GM19043 (cell line): Measurements from ENCODE around the gene COG2.
"Not testable (repeated sequence)": the region's sequence is repeated elsewhere in the genome, so short reads cannot be mapped to it uniquely, and the experiment has no call there.

Experiments used
- ATAC-seq: cut with Tn5 transposase; IDR thresholded peaks from one replicate; pipeline ENCODE4 v1.9.1; 2021; ENCODE audit warnings: low read depth; ENCODE audit not compliant: unreplicated experiment

COG2 gene

DNA sequence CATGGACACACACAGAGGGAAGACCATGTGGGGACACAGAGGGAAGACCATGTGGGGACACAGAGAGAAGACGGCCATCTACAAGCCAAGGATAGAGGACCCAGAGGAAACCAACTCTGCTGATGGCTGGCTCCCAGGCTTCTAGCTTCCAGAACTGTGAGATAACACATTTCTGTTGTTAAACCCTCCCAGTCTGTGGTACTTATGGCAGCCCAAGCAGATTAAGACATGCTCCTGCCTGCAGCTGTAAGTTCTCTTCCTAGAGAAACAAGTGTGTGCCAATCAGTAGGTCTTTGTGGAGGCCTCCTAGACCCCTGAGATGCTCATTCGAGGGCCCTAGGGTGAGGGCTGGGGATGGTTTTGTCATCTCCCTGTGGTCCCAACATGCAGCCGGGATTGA is 69.0 kb downstream of the COG2 start:
- ATAC-seq = no peak

DNA sequence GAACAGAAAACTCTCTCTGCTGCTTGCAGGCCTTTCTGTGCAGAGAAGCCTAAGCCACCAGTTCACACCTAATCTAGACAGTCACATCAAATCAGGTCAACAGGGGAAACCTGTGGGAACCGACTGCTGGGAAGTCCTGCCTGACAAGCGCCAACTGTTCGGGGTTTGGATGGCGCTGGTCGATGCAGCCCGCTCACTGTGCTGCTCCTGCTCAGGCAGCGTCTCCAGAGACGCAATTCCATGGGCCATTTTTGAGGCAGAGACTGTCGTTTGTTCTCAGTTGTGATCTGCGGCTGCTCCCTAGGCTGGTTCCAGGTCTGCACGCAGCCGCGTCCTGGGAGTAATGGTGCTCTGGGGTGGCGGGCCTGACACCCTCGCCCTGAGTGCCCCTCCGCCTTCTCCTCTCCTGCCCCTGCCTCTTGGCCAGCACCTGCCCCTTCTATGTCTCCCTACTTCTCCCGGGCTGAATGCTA is 70.2 kb downstream of the COG2 start:
- ATAC-seq = no peak

DNA sequence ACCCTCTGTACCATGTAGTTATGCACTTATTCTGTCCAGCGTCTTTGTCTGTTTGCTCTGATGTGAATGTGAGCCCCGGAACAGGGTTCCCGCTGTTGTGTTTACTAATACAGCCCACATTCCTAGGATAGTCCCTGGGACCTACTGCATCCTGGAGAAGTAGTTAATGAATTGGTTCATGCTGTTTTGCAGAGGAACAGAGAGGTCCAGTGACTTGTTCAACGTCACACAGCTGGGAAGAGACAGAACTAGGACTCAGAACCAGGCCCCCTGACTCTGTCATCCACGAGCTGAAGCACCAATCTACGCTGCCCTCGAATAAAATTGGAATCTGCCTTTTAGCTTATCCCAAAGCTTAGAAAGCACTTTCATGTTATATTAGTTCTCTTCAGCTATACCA is 70.9 kb downstream of the COG2 start:
- no peak for ATAC-seq

DNA sequence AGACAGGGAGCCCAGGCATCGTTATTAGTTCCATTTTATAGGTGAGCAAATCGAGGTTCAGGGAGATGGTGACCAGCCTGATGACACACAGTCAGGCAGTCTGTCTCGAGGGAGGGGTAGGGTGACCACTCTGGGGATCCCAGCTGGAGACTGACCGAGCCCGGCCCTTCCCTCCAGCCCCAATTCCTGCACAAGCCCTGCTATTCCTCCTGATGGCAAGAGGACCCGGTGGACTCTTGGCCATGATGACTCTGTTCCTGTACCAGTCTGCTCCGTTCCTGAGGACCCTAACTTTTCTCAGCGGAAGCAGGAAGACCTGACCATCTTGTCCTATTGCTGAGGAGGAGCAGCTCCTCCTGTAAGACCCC is 71.2 kb downstream of the COG2 start:
- ATAC-seq = no peak

DNA sequence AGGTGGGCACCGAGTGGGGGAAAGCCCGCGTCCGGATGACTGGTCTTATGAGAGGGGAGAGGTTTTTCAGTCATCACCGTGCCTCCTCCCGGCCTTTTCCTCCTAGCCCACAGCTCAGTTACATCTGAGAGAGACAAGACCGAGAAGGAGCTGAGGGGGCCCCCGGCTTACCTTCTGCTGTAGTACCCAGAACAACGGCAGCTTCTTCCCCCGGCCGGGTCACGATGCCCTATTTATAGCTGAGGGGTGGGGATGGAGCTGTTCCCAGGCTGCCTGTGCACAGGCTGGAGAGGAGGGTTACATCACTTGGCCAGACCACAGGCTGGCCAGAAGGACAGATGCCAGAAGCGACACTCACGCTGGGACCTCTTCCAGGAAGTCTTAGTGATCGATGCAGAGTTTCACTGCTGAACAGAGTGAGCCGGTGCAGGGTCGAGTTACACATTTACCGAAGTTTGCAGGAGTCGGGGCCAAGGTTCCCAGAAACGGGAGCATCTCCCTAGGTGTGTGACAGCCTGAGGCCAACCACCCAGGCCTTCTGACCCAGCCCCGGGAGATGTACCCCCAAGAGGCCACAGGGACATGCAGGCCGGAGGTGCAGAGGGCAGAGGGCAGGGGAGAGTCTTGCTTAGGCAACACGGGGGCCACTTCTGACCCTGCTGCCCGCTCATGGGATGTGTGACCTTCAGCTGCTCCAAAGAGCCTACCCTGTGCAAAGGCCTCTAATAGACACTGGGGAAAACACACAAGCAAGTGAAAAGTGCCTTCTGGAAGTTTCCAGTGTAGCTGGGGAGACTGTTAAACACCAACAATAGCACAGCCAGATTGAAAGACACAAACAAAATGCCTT is 71.9 kb downstream of the COG2 start, which contains the start of gene AGT:
Gene AGT (minus strand): TSS at position 208 of the 850 bp plus-strand sequence. CDS start 3,299 bp downstream, outside the sequence.
- ATAC-seq = no peak

DNA sequence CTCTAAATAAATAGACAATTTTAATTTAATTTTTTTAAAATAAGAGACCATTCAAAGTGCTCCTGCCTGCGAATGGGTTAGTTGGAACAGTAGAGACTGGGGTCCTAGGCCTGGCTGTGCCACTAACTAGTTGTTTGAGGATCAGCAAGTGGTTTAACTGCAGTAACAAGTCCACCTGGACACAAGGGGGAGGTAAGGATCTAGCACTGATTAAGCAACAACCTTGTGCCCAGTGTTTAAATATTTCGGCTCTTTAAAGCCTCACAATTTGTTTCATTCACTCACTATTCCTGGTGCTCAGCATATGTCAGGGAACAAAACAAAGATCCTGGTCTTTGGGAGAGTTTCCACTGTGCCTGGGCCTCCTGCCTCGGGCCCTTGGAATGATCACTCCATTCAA is 73.2 kb downstream of the COG2 start:
- no peak for ATAC-seq

DNA sequence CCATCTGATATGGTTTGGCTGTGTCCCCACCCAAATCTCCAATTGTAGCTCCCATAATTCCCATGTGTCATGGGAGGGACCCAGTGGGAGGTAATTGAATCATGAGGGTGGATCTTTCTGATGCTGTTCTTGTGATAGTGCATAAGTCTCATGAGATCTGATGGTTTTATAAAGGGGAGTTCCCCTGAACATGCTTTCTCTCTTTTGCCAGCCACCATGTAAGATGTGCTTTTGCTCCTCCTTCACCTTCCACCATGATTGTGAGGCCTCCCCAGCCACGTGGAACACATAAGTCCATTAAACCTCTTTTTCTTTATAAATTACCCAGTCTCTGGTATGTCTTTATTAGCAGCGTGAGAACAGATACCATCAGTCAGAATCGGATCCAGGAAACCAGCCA is 74.2 kb downstream of the COG2 start:
- not testable (repeated sequence) for ATAC-seq

DNA sequence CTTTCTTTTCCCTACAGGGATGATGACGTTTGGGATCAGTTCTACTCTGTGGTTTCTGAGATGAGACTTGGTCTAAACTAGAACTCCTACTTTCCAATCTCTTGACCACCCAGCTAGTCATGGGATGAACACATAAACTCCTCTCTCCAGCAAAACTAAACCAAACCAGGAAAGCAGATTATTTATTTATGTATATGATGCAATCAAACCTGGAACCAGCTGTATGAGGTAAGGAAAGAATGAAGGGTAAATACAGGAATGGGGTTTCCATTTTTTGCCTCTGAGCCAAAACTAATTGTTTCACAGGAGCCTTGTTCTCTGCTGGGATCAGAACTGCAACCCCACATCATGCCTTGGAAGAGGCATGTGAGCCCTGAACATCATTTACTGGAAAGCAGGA is 75.0 kb downstream of the COG2 start:
- no peak for ATAC-seq

DNA sequence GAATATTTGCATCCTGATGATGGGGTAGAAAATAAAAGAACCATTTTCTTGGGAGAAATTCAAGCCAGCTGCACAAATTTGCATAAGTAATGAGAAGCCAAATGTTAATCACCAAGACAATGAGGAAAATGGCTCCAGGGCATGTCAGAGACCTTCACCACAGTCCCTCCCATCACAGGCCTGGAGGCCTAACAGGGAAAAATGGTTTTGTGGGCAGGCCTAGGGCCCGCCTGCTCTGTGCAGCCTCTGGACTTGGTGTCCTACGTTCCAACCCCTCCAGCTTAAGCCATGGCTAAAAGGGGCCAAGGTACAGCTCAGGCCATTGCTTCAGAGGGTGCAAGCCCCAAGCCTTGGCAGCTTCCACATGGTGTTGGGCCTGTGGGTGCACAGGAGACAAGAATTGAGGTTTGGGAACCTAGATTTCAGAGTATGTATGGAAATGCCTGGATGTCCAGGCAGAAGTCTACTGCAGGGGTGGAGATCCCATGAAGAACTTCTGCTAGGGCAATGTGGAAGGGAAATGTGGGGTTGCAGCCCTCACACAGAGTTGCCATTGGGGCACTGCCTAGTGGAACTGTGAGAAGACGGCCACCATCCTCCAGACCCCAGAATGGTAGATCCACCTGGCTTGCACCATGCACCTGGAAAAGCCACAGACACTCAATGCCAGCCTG is 79.7 kb downstream of the COG2 start:
- ATAC-seq = not testable (repeated sequence)

DNA sequence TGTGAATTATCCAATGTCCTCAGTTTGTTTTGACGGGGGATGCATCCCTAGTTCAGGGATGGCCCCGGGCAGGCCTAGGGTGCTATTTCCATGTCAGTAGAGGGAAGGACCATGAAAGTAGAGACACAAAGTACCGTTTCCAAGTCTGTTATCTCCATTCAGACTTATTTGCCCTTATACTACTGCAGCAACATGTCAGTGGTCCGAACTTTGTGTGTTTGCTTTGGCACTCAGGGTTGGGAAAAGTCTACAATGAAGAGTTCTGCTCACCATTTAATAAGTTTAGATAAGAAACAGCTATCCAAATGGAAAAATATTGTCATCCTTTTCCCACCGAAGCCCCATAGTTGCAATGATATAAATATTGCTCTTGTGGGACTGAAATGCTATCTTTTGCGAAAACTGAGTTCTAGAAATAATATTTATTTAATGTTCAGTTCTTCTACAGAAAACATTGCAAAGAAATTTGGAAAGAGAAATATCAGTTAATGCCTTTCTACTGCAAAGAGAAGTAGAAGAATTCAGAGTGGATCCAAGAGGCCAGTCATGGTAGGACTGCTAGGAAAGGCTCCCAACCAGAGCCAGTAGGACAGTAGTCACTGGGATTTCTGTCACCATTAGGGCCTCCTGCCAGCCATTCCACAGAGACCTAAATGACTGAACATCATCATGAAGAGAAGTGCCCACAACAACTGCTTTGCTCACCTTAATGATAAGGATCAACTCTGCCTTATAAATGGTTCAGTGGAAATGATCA is 83.2 kb downstream of the COG2 start:
- ATAC-seq = no peak

DNA sequence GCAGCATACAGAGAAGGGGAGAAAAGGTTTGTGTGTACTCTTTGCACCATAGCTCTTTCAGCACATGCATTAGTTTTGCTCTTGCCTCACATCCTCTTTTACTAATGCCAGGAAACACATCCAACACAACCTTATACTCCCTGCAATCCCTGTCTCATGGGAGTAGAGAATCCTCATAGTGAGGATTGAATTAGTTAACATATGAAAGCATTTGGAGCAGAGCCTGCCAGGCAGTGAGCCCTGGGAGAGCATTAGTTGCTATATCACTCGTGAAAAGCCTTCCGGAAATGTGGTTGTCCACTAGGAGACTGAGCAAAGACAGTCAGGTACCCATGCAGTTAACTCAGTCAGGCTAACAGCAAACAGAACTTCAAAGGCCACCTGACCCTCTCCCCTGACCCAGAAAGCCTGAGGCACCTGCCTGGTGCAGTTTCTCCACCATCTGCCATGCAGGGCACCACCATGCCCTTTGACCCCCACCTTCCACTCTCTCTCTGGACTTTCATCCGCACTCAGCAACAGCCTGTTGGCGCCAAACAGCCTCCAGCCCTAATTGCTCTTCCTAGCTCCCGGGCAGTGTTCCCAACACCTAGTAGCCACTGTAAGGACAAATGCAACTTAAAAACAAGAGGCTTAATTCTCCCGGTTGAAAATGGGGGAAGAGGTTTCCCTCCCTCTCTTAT is 86.6 kb downstream of the COG2 start:
- no peak for ATAC-seq

DNA sequence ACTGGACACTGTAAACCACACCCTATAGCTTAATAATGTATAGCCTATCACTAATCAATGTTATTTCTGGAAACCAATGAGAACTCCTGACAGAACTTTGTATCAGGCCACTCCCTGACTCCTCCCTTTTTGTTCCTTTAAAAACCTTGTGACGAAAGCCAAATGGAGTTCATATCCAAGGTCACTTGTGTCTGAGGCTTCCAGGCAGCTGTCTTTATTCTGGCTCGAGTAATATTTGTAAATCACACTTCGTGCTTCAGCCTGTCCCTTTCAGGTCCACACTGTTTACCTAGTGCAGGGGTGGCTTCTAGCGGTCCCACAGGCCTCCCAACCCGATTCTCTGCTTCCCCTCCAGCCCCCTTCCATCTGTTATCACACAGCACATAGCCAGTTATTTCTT is 88.7 kb downstream of the COG2 start:
- no peak for ATAC-seq

DNA sequence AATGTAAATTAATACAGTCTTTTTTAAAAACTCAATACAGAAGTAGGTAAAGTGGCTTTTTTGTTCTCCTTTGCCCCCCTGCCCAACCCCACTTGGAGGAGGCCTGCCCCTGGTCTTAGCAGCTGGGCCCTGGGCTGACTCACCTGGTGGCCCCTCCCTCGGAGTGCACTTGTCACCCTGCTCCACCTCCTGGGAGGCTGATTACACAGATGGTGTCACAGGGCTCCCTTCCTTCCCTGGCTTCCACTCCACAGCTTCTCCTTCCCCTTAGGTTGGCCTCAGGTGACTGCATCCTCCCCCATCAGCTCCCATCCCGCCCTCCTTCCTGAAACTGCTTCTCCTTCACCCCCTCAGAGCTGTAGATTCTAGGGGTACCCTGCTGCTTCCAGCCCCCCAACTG is 93.2 kb downstream of the COG2 start:
- ATAC-seq = no peak

DNA sequence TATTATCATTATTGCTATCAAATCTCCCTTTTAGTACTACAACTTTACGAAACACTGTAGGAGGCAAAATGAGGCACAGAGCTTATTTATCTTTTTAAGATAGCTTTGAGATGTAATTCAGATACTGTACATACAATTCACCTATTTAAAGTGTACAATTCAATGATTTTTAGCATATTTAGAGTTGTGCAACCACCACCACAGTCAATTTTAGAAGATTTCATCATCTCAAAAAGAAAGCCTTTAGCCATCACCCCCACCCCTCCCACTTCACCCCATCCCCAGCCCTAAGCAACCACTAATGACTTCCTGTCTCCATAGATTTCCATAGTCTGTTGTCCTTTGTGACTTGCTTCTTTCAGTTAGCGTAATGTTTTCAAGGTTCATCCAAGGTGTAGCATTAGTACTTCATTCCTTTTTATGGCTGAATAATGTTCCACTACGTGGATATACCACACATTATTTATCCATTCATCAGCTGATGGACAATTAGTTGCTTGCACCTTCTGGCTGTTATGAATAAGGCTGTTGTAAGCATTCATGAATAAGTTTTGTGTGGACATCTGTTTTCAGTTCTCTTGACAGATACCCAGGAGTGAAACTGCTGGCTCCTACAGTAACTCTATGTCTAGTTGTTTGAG is 95.5 kb downstream of the COG2 start:
- ATAC-seq = no peak

DNA sequence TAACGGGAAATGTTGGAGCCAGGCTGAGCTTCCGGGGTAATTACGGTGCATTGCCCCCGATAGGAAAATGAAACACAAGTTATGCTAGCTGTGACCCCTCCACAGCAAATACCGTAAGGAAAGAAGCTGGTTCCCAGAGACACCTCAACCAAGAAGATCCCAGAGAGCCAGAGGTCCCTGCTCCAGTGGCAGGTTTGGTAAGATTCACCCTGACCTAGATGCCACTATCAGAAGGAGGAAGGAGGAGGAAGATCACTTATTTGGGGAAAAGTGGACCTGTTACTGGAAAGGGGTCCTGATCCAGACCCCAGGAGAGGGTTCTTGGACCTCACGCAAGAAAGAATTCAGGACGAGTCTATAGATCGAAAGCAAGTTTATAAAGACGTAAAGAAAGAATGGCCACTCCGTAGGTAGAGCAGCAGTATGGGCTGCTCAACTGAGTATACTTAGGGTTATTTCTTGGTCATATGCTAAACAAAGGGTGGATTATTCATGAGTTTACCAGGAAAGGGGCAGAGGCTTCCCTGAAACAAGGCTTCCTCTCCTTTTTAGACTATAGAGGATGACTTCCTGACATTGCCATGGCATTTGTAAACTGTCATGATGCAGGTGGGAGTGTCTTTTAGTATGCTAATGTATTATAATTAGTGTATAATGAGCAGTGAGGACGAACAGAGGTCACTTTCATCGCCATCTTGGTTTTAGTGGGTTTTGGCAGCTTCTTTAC is 97.4 kb downstream of the COG2 start:
- ATAC-seq = no peak
